ENCODE measurements around the gene PYURF. TPM values are rescaled to one million over a fixed set of nuclear protein-coding genes. Genes with fewer than 3 reads are reported as not detected.

Gene PYURF
- total and polyA plus RNA-seq, 4 donors = 63.7 to 106 (median 80.9) TPM

- 78% methylated on average over 3 of the region's 3 CpGs for WGBS, 2 donors
Measured at GRCh38 chr4:88517825-88518224, 5.8 kb downstream of the PYURF start.

GRCh38 chr4:88516746-88517145, 6.8 kb downstream of the PYURF start:
- WGBS, 2 donors = 94 to 95% methylated on average over 3 of the region's 3 CpGs
- H3K9ac ChIP-seq (ENCODE audit: insufficient read depth in 1 of 2, low read length in 2 of 2) = no peak overlapping the region
- H3K4me1 ChIP-seq (ENCODE audit: control insufficient read depth in 5 of 5, insufficient read depth in 5 of 5, low read length in 5 of 5) = peaks cover 0 to 4% (median 0%) of the 10 kb centered on the region in 5 donors
- no peaks in the 10 kb centered on the region for H3K9me3 ChIP-seq (ENCODE audit: control insufficient read depth in 4 of 4, insufficient read depth in 3 of 4, low read length in 3 of 4)
- H3K27ac ChIP-seq (ENCODE audit: low read depth in 1 of 2, low read length in 1 of 2) = no peak overlapping the region
- no peak overlapping the region for H3K4me3 ChIP-seq
- DNase-seq = no peak
- ATAC-seq (ENCODE audit: insufficient read depth, low FRiP score) = no peak
- TF ChIP-seq CTCF (IDR thresholded peaks at IDR 0.05; ENCODE audit: control extremely low read depth, extremely low read depth) = no peak
- peaks cover 0 to 13% (median 6%) of the 10 kb centered on the region in 4 donors for H3K36me3 ChIP-seq (ENCODE audit: control insufficient read depth in 4 of 4, insufficient read depth in 4 of 4, low read length in 4 of 4)
- H3K27me3 ChIP-seq (ENCODE audit: control insufficient read depth in 3 of 3, insufficient read depth in 3 of 3, low read length in 2 of 3) = no peaks in the 10 kb centered on the region

More at GRCh38 chr4:88517825-88518224, 5.8 kb downstream of the PYURF start:
- Histone ChIP-seq H3K4me1 (ENCODE audit: control insufficient read depth in 5 of 5, insufficient read depth in 5 of 5, low read length in 5 of 5) (peaks cover 0 to 12% (median 0%) of the 10 kb centered on the region in 5 donors), H3K36me3 (ENCODE audit: control insufficient read depth in 4 of 4, insufficient read depth in 4 of 4, low read length in 4 of 4) (peaks cover 0 to 13% (median 6%) of the 10 kb centered on the region in 4 donors), H3K27me3 (ENCODE audit: control insufficient read depth in 3 of 3, insufficient read depth in 3 of 3, low read length in 2 of 3) (no peaks in the 10 kb centered on the region), H3K9me3 (ENCODE audit: control insufficient read depth in 4 of 4, insufficient read depth in 3 of 4, low read length in 3 of 4) (no peaks in the 10 kb centered on the region), H3K9ac (ENCODE audit: insufficient read depth in 1 of 2, low read length in 2 of 2) (no peak overlapping the region), H3K4me3 (no peak overlapping the region), H3K27ac (ENCODE audit: low read depth in 1 of 2, low read length in 1 of 2) (no peak overlapping the region)
- no peak for DNase-seq
- no peak for TF ChIP-seq CTCF (IDR thresholded peaks at IDR 0.05; ENCODE audit: control extremely low read depth, extremely low read depth)
- no peak for ATAC-seq (ENCODE audit: insufficient read depth, low FRiP score)

GRCh38 chr4:88514557-88515511, 8.7 kb downstream of the PYURF start:
- Histone ChIP-seq H3K4me3 (no peak overlapping the region), H3K27me3 (ENCODE audit: control insufficient read depth in 3 of 3, insufficient read depth in 3 of 3, low read length in 2 of 3) (no peaks in the 10 kb centered on the region), H3K4me1 (ENCODE audit: control insufficient read depth in 5 of 5, insufficient read depth in 5 of 5, low read length in 5 of 5) (peaks cover 0 to 4% (median 0%) of the 10 kb centered on the region in 5 donors), H3K9me3 (ENCODE audit: control insufficient read depth in 4 of 4, insufficient read depth in 3 of 4, low read length in 3 of 4) (no peaks in the 10 kb centered on the region), H3K27ac (ENCODE audit: low read depth in 1 of 2, low read length in 1 of 2) (no peak overlapping the region), H3K9ac (ENCODE audit: insufficient read depth in 1 of 2, low read length in 2 of 2) (no peak overlapping the region), H3K36me3 (ENCODE audit: control insufficient read depth in 4 of 4, insufficient read depth in 4 of 4, low read length in 4 of 4) (peaks cover 0 to 3% (median under 1%) of the 10 kb centered on the region in 4 donors)
- no peak for TF ChIP-seq CTCF (IDR thresholded peaks at IDR 0.05; ENCODE audit: control extremely low read depth, extremely low read depth)
- ATAC-seq (ENCODE audit: insufficient read depth, low FRiP score) (peak; percentile 73), DNase-seq (peak in 1 of 3 donors; percentile 47)
- WGBS, 2 donors = 57 to 80% methylated on average over 8 of the region's 8 CpGs

All from lung (tissue), 12 donors.